GM19328 (cell line): ENCODE measurements around the gene HDHD3.
"Not testable (repeated sequence)": the region's sequence is repeated elsewhere in the genome, so short reads cannot be mapped to it uniquely, and the experiment has no call there.

Experiments used
- ATAC-seq: cut with Tn5 transposase; IDR thresholded peaks from one replicate; pipeline ENCODE4 v1.9.1; 2021; ENCODE audit warnings: mild to moderate bottlenecking, moderate library complexity; ENCODE audit not compliant: unreplicated experiment

HDHD3 gene

GRCh38 chr9:113376634-113377567 is at the start of gene HDHD3:
HDHD3 (minus strand) TSS chr9:113376986; CDS start chr9:113374354, 2,632 bp downstream.
- peak; percentile 81 for ATAC-seq

DNA sequence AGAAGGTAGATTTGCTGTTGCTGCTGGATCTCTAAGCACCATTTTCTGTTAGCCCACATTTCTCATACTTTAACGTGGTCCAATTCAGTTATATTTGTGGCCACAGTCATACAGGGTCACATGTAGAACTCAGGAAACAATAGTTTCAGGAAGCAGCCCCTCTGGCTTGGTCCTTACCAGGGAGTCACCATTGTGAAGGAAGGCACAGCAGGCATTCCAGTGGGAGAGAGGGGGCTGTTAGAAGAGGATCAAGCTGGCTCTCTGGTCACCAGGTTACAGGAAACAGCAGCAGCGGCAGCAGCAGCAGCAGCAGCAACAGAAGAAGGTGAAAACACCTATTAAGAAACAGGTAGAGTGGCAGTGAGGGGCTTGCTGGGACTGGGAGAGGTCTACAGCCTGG is 48.3 kb upstream of the HDHD3 start:
- no peak for ATAC-seq

DNA sequence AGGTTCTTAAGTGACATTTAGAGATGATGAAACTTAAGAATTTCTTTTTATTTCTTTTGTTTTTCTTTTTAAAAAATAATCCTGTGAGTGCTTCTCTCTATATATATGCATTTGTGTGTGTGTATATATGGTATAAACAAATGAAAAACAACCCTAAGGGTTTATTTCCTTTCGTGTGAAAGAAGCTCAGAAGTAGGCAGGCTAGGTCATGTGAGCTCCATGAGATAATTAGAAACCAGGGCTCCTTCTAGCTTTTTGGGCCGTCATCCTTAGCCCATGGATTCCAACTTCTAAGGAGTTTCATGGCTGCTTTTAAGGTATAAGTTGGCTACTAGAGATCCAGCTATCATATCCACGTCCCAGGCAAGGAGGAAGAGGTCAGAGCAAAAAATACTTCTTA is 44.9 kb upstream of the HDHD3 start:
- no peak for ATAC-seq

GRCh38 chr9:113417370-113417769 is 40.6 kb upstream of the HDHD3 start:
- no peak for ATAC-seq

GRCh38 chr9:113416149-113416721 is 39.4 kb upstream of the HDHD3 start:
- peak; percentile 98 for ATAC-seq

DNA sequence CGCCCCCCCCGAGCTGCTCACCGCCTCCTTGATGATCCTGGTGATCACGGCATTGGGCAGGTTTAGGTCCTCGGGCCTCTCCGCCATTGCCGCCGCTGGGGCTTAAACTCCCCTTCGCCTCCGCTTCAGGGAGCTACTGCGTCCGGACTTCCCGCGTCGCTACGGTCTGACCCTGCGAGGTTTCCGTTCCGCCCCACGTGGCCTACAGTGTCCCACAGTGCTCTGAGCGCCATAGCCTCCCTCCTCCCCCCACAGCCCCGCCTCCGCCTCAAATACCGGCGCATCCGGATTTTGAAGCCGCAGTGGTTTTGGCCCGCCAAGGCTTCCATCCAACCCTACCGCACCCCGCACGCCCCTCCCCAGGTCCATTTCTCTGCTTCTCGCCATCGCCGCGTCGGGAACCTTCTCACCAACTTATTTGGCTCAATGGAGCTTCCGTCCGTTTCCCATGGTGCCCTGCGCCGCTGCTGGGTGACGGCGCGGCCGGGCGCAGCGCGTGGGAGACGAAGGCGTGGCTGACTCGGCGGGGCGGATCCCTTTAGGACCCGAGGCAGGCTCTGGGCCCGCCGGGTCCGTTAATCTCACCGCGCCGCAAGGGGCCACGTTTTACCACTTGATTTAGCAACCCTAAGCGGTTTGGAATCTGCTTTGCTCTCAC is 33.5 kb upstream of the HDHD3 start, which contains the start of the genes C9orf43 and POLE3:
Gene C9orf43 (plus strand): TSS at position 541 of the 658 bp plus-strand sequence. CDS start 2,747 bp downstream, outside the sequence.
Gene POLE3 (minus strand): TSS at position 469 of the 658 bp plus-strand sequence. CDS start 382 bp downstream, at position 87.
- peak; percentile 82 for ATAC-seq

GRCh38 chr9:113409883-113410206 is 33.1 kb upstream of the HDHD3 start:
- peak; percentile 9 for ATAC-seq

DNA sequence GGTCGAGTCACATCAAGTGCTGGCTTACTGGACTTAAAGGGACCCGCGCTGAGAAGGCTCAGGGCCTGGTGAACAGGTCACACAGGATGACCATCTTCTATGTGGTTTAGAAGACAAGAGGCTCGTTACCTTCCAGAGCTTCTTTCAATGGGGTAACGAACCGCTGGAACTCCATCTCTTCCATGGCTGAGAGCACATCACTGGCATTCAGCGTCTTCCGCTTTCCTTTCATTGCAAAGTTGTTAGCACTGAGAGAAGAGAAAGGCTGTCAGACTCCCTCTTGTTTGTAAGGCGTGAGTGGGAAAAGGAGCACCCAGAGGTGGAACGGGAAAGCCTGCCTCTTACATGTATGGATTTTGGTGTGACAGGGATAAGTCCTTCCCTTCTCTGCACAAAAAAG is 32.7 kb upstream of the HDHD3 start:
- no peak for ATAC-seq

GRCh38 chr9:113406873-113407511 is 30.2 kb upstream of the HDHD3 start:
- not testable (repeated sequence) for ATAC-seq

- not testable (repeated sequence) for ATAC-seq
Measured at GRCh38 chr9:113406353-113406752, 29.6 kb upstream of the HDHD3 start.

DNA sequence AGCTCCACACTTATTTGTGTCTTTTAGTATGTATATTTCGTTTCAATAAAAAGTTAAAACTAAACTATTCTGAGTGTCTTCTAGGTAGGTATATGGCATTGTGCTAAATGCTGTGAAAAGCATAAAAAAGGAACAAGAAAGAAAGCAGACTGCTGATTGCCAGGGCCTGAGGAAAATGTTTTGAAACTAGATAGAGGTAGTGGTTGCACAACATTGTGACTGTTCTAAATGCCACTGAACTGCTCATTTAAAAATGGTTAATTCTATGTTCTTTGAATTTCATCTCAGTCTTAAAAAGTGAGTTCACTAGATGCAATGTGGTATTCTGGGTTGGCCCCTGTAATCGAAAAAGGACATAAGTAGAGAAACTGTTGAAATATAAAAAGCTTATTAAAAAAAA is 26.9 kb upstream of the HDHD3 start:
- ATAC-seq: no peak

DNA sequence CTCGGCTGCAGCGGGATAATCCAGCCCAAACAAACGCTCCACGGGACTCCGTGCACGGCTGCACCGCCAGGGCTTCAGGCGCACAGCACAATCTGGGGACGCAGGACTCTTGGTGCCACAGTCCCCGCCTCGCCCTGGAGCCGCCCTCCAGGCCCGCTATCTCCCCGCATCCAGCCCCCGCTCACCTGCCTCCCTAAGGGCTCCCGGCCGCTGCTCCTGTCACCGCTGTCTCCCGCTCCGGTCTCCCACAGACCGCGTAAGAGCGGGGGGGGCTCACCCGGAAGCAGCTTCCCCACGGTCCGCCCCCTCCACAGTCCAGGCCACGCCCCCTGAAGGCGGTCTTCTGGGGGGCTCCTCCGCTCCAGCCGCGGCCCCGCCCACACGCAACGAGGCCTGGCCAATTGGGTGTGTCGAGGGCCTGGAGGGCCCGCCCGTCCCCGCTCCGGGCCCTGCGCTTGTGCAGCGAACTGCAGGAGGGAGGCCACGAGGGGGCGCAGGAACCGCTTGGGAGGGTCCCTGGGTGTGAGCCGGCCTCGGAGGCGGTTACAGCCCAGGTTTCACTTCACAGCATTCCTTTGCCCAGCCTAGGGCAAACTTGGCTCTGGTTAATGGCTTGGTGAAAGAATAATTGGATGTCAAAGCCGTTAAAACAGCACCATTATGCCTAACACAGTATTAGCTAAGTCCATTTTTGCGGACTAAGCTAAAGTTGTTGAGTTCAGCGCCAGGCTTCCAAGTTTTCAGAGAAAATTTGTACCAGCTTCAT is 24.4 kb upstream of the HDHD3 start, which contains the start of gene ALAD:
Gene ALAD (minus strand): TSS at position 258 of the 766 bp plus-strand sequence. CDS start 7,725 bp downstream, outside the sequence.
- ATAC-seq: peak; percentile 100

DNA sequence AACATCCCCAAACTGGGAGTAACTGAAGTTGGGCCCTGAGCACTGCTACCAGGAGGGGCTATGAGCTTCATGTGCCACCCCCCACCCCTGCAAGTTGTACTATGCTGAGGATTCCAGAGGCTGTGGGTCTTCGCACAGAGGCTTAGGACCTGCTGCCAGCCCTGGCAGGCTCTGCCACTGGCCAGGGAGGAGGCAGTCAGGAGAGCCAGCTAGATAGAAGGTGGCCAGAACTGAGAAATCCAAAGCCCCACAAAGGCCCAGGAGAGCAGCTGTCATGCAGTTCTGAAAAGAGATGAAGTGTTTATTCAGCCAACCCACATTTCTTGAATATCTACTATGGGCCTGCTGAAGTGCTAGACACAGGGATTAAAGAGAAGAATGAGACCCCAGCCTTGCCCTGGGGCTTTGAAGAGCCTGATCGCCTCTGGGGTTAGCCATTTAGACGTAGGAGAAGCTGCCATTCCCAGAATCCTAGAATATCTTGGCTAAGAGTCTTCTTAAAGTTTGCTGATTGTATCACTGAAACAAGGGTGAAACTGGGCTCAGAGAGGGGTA is 22.9 kb upstream of the HDHD3 start:
- no peak for ATAC-seq

- no peak for ATAC-seq
Measured at GRCh38 chr9:113398796-113399195, 22.0 kb upstream of the HDHD3 start.

- no peak for ATAC-seq
Measured at GRCh38 chr9:113397203-113397631, 20.4 kb upstream of the HDHD3 start.

DNA sequence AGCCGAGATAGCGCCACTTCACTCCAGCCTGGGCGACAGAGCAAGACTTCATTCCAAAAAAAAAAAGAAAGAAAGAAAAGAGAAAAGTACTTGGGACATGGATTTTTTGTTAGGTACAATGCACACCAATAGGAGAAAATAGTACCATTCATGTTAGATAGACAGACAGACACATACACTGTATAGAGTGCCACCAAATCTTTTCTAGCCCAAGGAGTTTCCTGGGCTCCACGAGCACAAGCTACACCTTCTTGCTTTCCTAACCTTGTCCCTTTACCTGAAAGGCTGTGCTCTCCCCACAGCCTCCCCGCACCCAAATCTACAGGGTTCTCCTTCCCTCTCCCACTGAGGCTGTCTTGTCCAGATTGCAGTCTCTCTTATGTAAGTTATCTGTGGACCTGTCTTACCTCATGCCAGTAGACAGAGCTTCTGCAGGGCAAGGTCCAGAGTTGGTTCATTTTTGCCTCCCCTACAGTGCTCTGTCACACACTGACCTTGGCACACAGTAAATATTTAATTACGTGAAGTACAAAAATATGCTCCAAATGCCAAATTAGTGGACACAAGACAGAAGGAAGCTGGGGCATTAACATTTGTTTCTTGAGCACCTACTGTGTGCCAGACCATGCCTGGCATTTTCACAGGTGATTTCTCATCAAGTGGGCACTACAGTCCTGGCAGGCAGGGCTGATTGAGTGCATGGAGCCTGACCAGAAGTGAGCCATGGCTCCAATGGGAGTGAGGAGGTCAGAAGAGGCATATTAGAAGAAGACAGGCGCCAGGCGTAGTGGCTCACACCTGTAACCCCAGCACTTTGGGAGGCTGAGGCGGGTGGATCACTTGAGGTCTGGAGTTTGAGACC is 18.4 kb upstream of the HDHD3 start:
- no peak for ATAC-seq

GRCh38 chr9:113393281-113393680 is 16.5 kb upstream of the HDHD3 start:
- ATAC-seq: no peak

DNA sequence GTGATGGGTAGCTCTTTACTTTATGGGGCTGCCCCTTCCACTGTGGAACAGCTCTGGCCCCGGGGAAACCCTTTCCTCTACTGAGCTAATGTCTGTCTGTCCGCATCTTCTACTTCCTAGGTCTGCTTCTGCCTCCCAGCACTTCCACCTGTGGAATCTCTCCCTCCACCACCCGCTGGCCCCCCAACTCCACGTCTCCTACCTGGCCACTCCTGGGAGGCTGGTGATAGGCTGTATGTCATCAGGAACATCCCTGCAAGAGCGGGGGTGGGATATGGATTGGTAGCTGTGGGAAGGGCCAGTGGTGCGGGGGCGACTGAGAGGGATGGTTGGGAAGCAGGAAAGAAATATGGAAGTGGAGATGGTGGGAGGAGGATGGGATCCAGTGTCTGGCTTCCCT is 15.1 kb upstream of the HDHD3 start:
- no peak for ATAC-seq
